Activated CD8-positive, alpha-beta memory T cell treated with anti-CD3 and anti-CD28 coated beads for 36 hours (primary cell): ENCODE data around the gene NHSL2. TPM values are rescaled to one million over a fixed set of nuclear protein-coding genes. Genes with fewer than 3 reads are reported as not detected.
"Not testable (repeated sequence)": the region's sequence is repeated elsewhere in the genome, so short reads cannot be mapped to it uniquely, and the experiment has no call there.

Experiments
- CTCF ChIA-PET: fragments of 350-600 bp; sonication (Branson Sonifier 250); formaldehyde crosslinking; loops from one replicate; lab custom pipeline; 2021; ENCODE audit warnings: antibody characterized with exemption; lab: Charles Lee
- POLR2A ChIA-PET: fragments of 350-600 bp; sonication (Branson Sonifier 250); formaldehyde crosslinking; loops from one replicate; lab custom pipeline; 2021; ENCODE audit warnings: antibody characterized with exemption; lab: Charles Lee
- total RNA-seq, 2 experiments: library from RNA; stranded (reverse); gene quantifications; one replicate each; pipeline ENCODE4 v1.2.3, GENCODE V29; 2021

NHSL2 gene
- total RNA-seq, 2 experiments from 2014 or later, result 0.31 to 0.34 TPM

DNA sequence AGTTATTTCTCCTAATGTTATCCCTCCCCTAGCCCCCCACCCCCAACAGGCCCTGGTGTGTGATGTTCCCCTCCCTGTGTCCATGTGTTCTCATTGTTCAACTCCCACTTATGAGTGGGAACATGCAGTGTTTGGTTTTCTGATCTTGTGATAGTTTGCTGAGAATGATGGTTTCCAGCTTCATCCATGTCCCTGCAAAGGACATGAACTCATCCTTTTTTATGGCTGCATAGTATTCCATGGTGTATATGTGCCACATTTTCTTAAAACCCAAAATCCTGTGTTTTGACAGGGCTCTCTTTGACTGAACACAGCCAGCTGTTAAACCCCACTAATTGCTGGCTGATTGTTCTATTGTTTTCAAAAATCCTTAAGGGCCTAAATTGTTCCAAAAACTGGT is 53.5 kb downstream of the NHSL2 start:
- POLR2A ChIA-PET, CTCF ChIA-PET: not testable (repeated sequence)

DNA sequence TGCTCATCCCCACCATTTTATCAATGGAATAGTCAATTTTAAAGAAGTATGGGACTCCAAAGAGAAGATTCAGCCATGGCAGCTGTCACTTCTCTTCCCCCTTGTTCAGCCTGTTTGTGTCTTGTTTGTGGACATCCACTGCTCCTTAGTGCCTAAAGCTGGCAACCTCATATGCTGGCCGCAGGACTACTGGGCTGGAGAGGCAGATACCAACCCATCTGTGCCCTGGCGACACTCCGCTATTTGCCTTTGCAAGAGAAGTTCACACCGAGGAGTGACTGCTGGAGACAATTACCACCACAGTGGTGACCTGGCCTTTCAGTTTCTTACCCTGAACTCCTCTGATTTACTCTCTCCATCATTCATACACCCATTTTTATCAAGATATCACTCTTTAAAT is 64.3 kb downstream of the NHSL2 start:
- CTCF ChIA-PET, result interaction anchor here (0.6 kb wide), 1 partner anchor 20 kb away, joined by 4 read pairs; no protein-coding TSS in a partner anchor

DNA sequence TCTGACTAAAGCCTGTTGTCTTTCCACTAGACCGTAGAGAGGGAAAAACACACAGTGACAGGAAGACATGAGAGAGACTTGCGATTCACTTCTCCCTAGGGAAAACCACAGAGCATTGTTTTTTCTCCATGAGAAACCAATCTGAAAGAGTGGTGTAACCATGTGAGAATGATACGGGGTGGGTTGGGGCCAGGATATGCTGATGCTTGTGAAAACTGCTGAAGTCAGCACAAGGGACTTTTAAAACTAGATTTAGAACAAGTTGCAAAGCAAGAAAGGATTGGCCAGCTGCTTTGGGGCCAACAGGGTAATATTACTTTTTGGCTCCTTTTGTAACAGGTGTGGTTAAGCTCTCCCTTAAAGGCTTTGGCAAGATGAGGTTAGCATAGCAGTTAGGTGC is 66.1 kb downstream of the NHSL2 start:
- POLR2A ChIA-PET, result no interaction called here
- CTCF ChIA-PET, result interaction anchor here (0.7 kb wide), 1 partner anchor 14 kb away, joined by 3 read pairs; no protein-coding TSS in a partner anchor

More for the DNA sequence above, 64.3 kb downstream of the NHSL2 start:
- POLR2A ChIA-PET, result no interaction called here

GRCh38 chrX:71978164-71978563 is 67.5 kb downstream of the NHSL2 start:
- CTCF ChIA-PET, result no interaction called here

GRCh38 chrX:71989768-71990426 is 79.3 kb downstream of the NHSL2 start:
- ChIA-PET POLR2A (no interaction called here), CTCF (no interaction called here)

More at GRCh38 chrX:71978164-71978563, 67.5 kb downstream of the NHSL2 start:
- POLR2A ChIA-PET, result no interaction called here

DNA sequence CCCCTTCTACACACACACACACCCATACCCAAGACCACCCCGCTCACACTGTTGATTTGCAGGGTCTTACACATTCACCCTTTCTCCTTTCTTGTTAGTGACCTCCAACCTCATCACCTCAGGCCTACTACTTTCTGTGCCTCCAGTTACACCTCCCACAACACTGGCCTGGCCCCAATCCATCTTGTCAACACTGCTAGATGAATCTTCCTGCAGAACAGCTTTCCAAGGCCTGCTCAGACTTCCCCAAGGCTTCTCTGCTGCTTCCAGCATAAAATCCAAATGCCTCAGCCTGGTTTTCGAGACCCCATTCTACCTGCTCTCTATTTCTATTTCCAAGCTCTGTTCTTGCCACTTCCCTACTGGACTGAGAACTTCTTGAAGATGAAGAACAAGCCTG is 79.9 kb downstream of the NHSL2 start:
- CTCF ChIA-PET, result interaction anchor here (0.6 kb wide), 1 partner anchor 13 kb away, joined by 3 read pairs; no protein-coding TSS in a partner anchor

GRCh38 chrX:71991164-71991563 is 80.5 kb downstream of the NHSL2 start:
- CTCF ChIA-PET, result interaction anchor here (0.6 kb wide), 1 partner anchor 14 kb away, joined by 3 read pairs; no protein-coding TSS in a partner anchor
- POLR2A ChIA-PET, result no interaction called here

More for the DNA sequence above, 79.9 kb downstream of the NHSL2 start:
- POLR2A ChIA-PET, result no interaction called here

DNA sequence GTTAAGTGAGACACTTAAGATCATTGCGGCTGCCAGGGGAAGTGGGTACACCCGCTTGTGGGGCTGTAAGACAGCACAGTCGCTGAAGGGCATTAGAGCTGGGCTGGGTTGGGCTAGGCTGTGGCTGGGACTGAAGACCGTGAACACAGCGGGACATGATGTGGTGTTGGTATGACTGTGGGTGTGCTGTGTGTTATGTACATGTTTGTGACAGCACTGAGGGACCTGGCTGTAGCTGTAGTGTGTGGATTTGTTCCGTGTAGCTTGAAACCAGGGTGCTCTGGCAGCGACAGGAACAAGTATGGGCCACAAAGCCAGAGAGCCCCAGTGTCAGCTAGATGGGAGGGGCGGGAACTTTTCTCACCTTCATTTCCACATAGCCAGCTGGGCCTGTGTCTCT is 82.1 kb downstream of the NHSL2 start:
- CTCF ChIA-PET, result no interaction called here
- POLR2A ChIA-PET, result no interaction called here

DNA sequence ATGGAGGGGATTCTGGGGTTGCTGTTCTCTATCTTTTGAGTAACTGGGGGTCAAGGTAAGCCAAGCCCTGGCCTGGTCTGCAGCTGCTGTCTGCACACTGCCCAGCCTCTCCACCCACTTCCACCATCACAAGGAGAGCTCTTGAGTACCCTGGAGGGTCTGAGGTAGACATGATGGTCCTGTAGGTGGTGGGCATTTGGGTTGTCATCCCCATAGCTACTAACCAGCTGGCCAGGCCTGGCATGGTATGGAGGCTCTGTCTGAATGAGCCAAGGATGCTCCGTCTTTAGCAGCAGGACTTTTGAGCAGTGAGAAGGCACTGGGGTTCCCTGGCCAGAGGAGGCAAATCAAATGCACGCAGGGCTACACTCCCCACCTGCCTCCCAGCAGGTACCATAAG is 82.7 kb downstream of the NHSL2 start:
- POLR2A ChIA-PET, result no interaction called here
- CTCF ChIA-PET, result no interaction called here

DNA sequence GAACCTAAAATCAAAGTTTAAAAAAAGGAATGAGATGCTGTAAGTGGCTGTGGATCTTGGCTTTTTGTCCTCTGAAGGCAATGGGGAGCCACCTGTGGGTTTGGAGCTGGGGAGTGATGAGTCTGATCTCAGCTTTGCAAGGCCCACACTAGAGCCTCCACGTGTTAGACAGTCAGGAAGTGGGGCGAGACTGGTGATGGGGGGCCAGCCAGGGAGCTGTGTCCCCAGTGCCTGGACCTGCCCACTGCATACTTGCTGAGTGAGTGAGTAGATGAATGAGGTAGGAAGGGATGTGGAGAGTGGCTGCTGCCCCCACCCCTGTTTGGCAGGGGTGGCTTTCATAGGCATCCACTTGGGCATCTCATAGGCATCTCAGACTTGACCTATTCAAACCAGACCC is 84.0 kb downstream of the NHSL2 start:
- POLR2A ChIA-PET, result no interaction called here
- CTCF ChIA-PET, result no interaction called here

GRCh38 chrX:71995122-71995521 is 84.5 kb downstream of the NHSL2 start:
- POLR2A ChIA-PET, result no interaction called here

DNA sequence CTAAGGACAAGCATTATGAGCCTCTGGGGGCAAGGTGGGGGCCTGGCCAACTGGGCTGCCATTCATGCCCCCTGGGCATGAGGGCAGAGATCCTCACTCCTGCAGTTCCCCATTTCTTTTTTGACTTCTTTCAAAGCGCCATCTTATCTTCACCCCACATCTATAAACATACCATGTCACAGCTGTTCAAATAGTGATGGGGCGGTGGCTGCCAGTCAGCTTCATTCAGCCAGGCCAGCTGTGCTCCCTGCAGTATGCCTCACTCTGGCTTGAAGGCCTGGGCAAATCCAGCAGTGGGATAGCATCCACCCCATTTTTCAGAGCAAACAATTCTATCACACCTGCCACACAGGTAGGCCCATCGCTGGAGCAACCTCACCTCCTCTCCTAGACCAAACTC is 85.5 kb downstream of the NHSL2 start:
- ChIA-PET CTCF (interaction anchor here (2.1 kb wide), 1 partner anchor 134 kb away, joined by 5 read pairs; no protein-coding TSS in a partner anchor), POLR2A (no interaction called here)

More at GRCh38 chrX:71995122-71995521, 84.5 kb downstream of the NHSL2 start:
- CTCF ChIA-PET, result no interaction called here

DNA sequence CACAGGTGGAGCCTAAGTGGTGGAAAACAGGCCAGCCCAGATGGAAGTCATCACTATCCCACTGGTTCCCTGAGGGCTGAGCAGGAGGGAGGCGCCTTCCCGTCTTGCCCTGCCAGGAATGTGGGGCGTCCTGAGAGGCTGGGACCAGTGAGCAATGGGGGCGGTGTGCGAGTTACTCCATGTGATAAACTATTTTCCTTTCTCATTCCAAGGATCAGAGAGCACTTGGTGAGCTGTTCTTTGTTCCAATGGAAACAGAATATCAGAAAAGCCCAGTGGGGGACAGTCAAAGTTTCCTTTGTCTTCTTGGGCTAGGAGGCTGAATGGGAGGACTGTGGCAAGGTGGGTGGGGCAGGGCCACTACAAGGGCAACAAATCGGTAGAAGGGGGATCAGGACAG is 86.2 kb downstream of the NHSL2 start:
- POLR2A ChIA-PET, result no interaction called here
- CTCF ChIA-PET, result interaction anchor here (2.1 kb wide), 1 partner anchor 133 kb away, joined by 5 read pairs; no protein-coding TSS in a partner anchor

DNA sequence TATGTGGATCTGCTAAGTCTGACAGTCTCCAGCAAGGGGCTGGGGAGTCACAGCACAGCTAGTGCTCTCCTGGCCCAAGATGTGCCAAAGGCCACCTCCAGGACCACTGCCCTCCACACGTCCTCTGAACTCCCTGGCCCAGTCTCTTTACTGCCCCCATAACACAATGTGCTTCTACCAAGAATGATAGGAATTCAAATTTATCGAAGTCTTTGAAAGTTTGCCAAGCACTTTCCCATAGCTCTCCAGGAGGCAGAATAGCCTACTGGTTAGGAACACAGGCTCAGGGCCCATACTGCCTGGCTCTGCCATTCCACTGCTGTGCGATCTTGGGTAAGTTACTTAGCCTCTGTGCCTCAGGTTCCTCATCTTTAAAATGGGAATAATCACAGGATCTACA is 86.7 kb downstream of the NHSL2 start:
- POLR2A ChIA-PET, result no interaction called here
- CTCF ChIA-PET, result interaction anchor here (2.1 kb wide), 1 partner anchor 133 kb away, joined by 5 read pairs; no protein-coding TSS in a partner anchor

DNA sequence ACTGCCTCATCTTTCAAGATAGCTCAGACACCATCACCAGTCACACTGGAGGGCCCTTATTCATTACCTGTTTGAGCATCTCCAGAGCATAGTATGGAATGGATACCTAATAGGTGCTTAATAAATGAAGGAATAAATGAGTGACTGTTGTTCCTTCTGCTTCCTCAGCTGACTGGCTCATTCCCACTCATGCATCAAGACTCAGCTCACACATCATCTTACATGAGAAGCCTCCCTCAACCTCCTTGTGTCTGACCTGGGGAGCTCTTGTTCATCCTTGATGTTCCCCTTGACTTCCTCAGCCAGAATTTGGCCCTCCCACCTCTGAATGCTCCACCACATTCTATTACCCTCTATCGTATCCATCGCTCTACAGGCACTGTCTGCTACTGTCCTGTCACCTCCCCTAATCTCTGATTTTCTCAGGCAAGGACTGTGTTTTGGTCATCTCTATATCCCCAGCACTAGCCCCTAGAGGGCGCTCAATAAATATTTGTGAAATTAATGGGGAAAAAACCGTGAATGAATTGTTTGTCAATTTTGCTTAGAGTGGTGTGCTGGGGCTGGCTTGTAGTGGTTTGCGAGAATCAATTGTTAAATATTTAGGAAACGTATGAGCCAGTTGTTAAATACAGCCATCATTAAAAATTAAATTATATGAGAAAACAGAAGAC is 88.3 kb downstream of the NHSL2 start:
- POLR2A ChIA-PET, result no interaction called here
- CTCF ChIA-PET, result interaction anchor here (0.7 to 2.9 kb wide), 4 partner anchors 10 to 128 kb away, joined by 3 to 8 read pairs (median 4); no protein-coding TSS in a partner anchor

- ChIA-PET POLR2A (no interaction called here), CTCF (interaction anchor here (0.6 to 2.9 kb wide), 4 partner anchors 11 to 588 kb away, joined by 3 to 8 read pairs (median 3); no protein-coding TSS in a partner anchor)
These were observed 88.9 kb downstream of the NHSL2 start for GRCh38 chrX:71999535-71999934.

DNA sequence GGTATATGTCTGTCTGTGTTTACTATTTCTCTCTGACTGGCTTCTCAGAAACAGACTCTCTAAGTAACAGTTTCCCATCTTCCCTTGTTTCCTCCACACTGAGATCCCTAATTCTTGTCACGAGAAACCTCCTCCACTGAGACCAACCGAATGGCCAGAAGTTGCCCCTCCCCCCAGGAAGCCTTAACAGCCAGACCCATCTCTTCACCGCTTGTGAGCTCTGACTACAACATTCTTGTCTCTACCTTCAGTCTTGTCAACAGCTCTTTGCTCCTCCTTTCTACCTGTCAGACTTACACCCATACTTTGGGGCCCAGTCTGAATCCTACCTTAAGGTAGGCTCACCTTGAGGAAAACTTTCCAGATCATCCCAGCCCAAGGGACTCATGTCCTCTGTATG is 90.8 kb downstream of the NHSL2 start:
- CTCF ChIA-PET, result interaction anchor here (0.9 to 1.1 kb wide), 2 partner anchors 17 to 124 kb away, joined by 3 read pairs; no protein-coding TSS in a partner anchor
- POLR2A ChIA-PET, result no interaction called here

- CTCF ChIA-PET, result interaction anchor here (1.1 to 1.4 kb wide), 2 partner anchors 17 to 126 kb away, joined by 3 read pairs; no protein-coding TSS in a partner anchor
- POLR2A ChIA-PET, result no interaction called here
These were observed 91.3 kb downstream of the NHSL2 start for GRCh38 chrX:72001906-72002305.

GRCh38 chrX:72002875-72003274 is 92.2 kb downstream of the NHSL2 start:
- CTCF ChIA-PET, result interaction anchor here (1.4 kb wide), 1 partner anchor 125 kb away, joined by 3 read pairs; no protein-coding TSS in a partner anchor
- POLR2A ChIA-PET, result interaction anchor here (0.7 kb wide), 1 partner anchor 92 kb away, joined by 3 read pairs; the partner anchor contains the start of gene NHSL2
